Brain pericyte (primary cell): ENCODE results near the gene NPNT.
"Not testable (repeated sequence)": the region's sequence is repeated elsewhere in the genome, so short reads cannot be mapped to it uniquely, and the experiment has no call there.

ENCODE experiments used
- DNase-seq: peaks from one replicate; pipeline ENCODE4 v3.0.0-alpha.2; 2012; ENCODE audit warnings: low read depth, low spot score

Gene NPNT, protein sequence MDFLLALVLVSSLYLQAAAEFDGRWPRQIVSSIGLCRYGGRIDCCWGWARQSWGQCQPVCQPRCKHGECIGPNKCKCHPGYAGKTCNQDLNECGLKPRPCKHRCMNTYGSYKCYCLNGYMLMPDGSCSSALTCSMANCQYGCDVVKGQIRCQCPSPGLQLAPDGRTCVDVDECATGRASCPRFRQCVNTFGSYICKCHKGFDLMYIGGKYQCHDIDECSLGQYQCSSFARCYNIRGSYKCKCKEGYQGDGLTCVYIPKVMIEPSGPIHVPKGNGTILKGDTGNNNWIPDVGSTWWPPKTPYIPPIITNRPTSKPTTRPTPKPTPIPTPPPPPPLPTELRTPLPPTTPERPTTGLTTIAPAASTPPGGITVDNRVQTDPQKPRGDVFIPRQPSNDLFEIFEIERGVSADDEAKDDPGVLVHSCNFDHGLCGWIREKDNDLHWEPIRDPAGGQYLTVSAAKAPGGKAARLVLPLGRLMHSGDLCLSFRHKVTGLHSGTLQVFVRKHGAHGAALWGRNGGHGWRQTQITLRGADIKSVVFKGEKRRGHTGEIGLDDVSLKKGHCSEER

DNA sequence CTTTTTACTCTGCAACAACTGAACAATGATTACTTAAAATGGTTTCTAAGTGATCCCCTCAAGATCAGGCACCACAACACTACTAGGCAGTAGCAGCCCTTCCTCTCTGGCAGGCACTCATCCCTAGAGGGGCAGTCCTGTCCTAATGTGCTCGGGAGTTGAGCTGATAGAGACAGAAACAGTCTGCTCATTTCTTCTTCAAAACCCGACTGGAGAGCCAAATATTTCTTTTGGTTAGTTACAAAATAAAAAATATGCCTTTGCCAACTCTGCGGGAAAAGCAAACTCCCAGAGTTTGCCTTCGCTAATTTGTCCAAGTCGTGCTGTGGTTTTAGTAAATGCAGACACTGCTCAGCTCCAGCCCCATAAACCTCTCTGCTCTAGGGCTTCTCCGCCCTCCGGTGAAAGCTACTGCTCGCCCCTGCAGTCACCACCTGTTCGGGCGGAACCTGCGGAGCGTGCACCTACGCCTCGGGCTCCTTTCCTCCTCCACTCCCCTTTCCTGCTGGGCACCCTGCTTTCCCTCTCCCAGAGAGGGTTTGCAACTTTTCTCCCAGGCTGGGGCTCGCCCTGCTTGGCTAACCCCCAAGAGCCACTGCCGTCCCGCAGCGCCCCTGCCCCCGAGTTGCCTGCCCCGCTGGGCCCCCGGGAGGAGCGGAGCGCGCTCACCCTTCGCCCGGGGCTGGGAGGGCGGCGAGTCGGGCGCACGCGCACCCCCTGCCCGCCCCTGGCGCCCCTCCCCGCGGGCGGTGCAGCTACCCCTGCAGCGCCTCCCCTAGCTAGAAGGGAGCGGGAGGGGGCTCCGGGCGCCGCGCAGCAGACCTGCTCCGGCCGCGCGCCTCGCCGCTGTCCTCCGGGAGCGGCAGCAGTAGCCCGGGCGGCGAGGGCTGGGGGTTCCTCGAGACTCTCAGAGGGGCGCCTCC lies at the start of gene NPNT:
Gene NPNT (plus strand): TSS at position 812 of the 923 bp plus-strand sequence. CDS start 182 bp downstream, outside the sequence.
- peak; percentile 5 for DNase-seq

DNA sequence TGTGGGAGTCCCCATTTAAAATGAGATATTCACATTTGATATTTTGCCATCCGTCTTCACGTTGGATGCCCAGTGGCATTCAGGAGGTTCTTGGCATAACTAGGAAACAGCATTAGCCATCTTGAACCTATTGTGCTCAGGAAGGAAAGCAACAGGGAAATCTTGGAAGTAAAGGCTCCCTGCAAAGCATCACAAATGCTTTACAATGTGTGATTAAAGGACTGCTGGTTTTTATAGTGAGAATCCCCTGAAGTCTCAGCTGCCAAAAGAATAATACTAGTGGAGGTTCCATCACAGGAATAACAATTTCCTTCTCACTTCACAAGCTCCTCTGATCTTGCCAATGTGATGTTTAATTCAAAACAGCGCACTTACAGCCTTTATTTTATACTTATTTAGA lies 49.7 kb upstream of the NPNT start:
- DNase-seq: no peak

DNA sequence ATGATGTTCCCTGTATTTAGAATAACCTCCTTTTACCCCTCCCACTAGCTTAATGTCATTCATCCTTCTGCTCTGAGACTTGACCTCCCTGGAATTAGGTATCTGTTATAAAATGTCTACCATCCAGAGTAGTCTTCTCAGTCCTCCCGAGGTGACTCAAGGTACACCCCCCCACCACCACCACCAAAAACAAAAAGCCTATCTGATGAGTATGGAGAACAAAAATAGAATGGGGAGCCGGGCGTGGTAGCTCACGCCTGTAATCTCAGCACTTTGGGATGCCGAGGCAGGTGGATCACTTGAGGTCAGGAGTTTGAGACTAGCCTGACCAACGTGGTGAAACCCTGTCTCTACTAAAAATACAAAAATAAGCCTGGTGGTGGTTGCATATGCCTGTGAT lies 46.9 kb upstream of the NPNT start:
- not testable (repeated sequence) for DNase-seq

DNA sequence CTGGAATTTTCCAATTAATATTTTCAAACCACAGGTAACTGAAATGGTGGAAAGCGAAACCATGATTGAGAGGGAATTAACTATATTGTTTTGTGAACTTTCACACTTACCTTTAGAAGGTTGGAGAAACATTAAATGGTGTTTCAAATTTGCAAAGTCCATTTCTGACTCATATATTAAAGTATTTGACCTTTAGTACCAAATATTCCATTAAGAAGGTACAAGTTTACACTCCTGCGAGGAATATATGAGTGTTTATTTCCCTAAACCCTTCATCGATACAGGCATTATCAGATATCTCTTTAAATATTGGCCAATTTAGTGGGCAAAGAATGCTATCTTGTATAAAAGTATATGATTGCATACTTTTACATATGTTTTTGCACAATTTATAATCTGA lies 44.1 kb upstream of the NPNT start:
- DNase-seq: no peak

GRCh38 chr4:105852230-105852629 lies 43.0 kb upstream of the NPNT start:
- DNase-seq: not testable (repeated sequence)

DNA sequence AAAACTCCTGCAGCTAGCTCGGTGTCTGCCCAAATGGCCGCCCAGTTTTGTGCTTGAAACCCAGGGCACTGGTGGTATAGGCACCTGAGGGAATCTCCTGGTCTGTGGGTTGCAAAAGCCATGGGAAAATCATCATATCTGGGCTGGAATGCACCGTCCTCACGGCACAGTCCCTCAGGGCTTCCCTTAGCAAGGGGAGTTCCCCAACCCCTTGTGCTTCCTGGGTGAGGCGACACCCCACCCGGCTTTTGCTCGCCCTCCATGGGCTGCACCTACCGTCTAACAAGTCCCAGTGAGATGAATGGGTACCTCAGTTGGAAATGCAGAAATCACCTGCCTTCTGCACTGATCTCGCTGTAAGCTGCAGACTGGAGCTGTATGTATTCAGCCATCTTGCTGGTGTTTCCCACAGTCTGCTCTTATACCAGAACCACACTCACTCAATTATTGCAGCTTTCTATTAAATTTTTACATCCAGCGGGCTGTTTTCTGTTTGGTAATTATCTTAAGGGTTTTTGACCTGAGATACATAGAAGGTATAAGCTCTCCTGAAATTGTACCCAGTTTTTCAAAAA lies 36.7 kb upstream of the NPNT start:
- no peak for DNase-seq

DNA sequence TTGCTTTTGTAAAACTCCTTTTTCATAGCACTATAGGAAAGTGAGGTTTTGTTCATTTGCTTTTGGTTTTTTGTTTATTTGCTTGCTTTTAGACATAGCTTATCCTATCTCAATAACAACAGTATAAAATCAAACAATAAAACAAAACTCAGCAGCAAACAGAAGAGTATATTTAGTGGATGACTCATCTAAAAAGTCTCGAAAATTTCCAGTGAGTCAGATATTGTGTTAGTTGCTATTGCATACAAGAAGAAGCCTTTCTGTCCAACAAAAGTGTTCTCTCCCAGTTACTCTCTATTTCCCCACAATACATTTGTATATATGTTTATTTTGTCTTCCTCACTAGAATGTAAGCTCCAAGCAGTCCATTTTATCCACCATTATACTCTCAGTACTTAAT lies 36.0 kb upstream of the NPNT start:
- peak; percentile 11 for DNase-seq

DNA sequence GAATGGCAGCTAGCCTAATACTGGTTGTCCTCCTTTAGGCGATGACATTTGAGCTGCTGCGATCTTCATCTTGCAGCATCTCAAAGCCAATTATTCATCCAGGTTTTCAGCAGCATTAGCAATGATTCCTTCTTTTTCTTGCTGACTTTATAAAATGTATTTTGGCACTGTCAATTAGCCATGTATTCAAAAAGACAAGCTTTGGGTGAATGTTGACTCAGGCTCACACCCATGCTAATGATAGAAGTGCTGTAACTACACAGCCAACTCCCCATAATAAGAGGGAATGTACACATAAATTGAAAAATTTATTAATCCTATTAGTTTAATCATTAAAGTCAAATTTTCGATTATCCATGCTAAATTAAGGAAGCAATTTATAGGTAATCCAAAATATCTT lies 24.3 kb upstream of the NPNT start:
- no peak for DNase-seq

- DNase-seq: no peak
These were observed 23.3 kb upstream of the NPNT start for GRCh38 chr4:105871997-105872396.

DNA sequence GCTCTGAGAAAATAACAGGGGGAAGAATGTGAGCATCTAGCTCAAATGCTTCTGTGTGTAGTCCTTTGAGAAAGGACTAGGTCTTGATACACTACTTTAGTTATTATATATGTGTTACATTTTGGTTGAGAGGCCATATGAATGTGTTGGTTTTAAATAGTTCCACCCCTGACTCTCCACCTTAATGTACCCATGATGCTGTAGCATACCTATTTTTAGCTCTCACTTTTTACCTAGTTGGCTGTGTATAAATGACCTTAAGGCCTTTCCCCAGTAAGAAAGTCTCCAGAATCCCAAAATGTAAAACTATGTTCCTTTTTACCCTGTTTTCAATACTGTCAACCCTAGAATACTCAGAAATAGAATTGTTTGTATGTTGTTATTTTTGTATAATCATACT lies 20.0 kb upstream of the NPNT start:
- DNase-seq: no peak

- no peak for DNase-seq
These were observed 16.6 kb upstream of the NPNT start for GRCh38 chr4:105878668-105879067.

GRCh38 chr4:105887508-105887907 lies 7.8 kb upstream of the NPNT start:
- DNase-seq: no peak

DNA sequence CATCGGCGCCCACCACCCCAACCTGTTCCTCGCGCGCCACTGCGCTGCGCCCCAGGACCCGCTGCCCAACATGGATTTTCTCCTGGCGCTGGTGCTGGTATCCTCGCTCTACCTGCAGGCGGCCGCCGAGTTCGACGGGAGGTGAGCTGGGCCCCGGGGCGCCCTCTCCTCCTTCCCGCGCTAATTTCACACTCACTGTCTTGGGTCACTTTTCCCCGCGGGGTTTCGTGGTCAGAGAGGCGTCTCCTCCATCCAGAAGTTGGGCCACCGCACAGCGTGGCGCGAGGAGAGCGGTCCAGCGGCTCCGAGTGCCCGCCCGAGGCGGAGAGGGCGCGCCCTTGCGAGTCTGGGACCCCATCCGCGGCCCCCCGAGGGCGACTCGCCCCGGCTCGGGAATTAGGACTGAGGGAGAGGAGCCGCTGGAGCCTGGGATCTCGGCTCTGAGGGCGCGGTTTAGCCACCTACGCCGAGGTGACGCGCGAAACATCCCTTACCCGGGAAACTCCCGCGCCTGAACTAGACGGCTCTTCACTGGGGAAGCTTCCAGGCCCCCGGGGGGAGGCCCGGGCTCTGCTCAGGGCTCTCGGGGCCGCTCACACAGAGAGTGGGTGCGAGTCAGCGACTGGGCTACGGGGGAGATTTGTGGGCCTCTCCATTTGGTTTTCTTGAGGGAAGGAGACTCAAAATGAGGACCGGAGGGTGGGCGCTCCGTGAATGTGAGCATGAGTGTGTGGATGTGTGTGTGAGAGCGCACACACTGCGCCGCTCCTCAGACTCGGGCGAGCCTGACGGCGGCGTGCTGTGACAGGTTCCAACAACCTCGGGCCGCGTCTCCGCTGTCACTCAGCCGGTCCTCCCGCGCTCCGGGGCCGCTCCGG lies 551 bp downstream of the NPNT start:
- no peak for DNase-seq

- no peak for DNase-seq
These were observed 1.2 kb downstream of the NPNT start for GRCh38 chr4:105896461-105896942.

DNA sequence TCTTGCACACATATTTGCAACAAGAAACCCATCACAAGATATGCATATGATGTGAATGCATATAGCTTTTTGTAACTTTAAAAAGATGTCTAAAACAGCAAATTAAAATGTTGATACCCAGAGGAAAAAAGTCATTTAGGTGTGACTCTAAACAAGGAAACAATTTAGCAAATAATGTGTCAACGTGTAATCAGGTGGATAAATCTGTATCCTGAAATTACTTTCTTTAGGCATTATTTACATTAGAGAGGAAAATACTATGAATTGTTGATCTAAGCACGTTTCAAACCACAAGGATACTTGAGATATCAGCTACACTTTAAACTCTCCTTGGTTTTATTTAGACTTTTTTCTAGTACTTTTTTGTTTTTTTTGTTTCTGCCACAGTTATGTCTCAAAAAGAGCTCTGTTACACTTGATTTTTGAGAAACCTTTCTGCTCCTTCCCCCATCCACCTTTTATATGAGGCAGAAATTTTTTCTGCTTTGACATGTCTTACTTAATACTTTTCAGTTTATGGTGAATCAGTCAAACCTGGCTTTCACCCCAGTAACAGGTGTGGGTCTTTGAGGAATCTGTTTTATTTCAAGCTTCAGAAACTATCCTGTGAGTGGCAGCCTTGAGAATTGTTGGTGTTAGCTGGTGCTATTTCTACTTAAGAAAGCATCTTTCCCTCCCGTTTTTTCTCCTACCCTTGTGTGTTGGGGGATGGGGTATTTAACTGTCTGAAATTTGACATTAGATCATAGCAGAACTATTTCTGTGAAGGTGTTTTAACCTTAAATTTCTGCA lies 1.9 kb downstream of the NPNT start:
- no peak for DNase-seq

- DNase-seq: no peak
These were observed 5.3 kb downstream of the NPNT start for GRCh38 chr4:105900541-105900940.

- no peak for DNase-seq
These were observed 7.4 kb downstream of the NPNT start for GRCh38 chr4:105902550-105903262.

DNA sequence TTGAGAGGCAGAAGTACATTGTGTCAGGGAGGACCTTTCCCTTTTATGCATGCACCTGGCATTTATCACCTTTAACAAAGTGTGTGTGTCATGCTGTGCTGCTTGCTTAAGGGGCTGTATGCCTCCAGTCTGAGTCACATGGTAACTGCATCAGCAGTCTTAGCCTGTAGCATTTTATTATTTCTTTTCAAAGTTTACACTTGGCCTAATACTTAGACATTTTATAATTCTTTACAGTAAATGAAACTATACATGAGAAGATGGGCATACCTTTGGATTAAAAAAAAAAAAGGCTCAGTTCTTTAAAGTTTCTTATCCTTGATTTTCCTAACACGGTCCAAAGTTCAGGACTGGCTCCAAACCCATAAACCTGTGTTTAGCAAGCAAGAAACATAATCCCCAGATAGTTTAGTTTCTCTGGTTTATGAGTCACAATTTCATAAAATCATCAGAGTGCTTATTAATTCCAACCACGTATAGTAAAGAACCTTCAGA lies 14.6 kb downstream of the NPNT start:
- no peak for DNase-seq

- DNase-seq: no peak
These were observed 16.2 kb downstream of the NPNT start for GRCh38 chr4:105911426-105911825.
